ENCODE results near the gene HEATR3.

HEATR3 gene

DNA sequence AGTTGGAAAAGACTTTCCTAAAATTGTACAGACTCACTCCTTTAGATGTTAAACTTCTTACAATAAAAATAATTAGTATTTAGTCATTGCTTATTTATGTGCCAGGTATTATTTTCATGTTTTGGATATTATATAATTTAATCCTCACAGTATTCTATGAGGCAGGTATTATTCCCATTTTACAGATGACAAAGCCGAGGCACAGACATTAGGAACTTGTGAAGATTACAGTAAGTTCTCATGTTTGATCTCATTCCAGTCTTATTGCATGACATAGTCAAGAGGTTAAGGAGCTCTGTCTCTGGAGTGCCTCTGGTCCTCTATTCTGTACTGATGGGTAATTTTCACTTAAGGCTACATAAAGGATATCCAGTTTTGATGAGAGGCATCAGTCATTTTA is 3.3 kb downstream of the HEATR3 start:
- Histone ChIP-seq H3K27ac (ENCODE audit: insufficient read depth, low read length, poor library complexity, severe bottlenecking) (no peak overlapping the region), H3K36me3 (ENCODE audit: control insufficient read depth, insufficient read depth, low read length) (peaks cover 17% of the 10 kb centered on the region)

DNA sequence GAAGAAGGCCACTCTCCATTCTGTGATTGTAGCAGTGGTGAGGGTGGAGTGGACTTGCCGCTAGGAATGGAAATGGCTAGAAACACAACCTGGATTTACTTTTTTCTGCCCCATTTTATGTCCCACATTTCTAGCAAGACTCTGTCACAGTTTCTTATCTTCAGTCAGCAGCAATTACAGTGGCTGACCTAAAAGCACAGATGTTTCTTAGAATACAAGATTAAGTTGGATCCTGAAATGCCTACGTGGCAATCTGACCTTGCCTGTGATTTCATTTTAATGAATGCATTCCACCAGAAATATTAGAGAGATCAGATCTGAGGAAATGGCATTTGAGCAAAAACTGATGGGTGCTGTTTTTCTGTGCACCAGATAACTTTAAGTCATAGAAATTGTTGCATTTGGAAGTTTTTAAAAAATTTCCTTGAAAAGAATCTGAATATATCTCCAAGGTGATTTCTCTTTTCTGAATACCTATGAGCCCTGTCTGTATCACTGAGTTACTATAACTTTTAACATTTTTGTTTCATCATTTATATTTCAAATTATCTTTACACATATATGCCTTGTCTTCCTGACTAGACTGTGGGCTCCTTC is 5.4 kb downstream of the HEATR3 start:
- no peak for DNase-seq
- Histone ChIP-seq H3K27ac (ENCODE audit: insufficient read depth, low read length, poor library complexity, severe bottlenecking) (no peak overlapping the region), H3K27me3 (replicated peaks; ENCODE audit: control insufficient read depth, insufficient read depth, low read length, poor library complexity, severe bottlenecking) (no peaks in the 10 kb centered on the region), H3K36me3 (ENCODE audit: control insufficient read depth, insufficient read depth, low read length) (peaks cover 22% of the 10 kb centered on the region), H3K4me3 (ENCODE audit: insufficient read depth, low read depth, low read length, poor library complexity, severe bottlenecking) (no peak overlapping the region), H3K9me3 (ENCODE audit: control insufficient read depth, low read length) (no peaks in the 10 kb centered on the region), H3K4me1 (ENCODE audit: control insufficient read depth, insufficient read depth, low read length, poor library complexity, severe bottlenecking) (peaks cover 13% of the 10 kb centered on the region)

More for the DNA sequence above, 3.3 kb downstream of the HEATR3 start:
- Histone ChIP-seq H3K9me3 (ENCODE audit: control insufficient read depth, low read length) (no peaks in the 10 kb centered on the region), H3K27me3 (replicated peaks; ENCODE audit: control insufficient read depth, insufficient read depth, low read length, poor library complexity, severe bottlenecking) (no peaks in the 10 kb centered on the region), H3K4me1 (ENCODE audit: control insufficient read depth, insufficient read depth, low read length, poor library complexity, severe bottlenecking) (peaks cover 13% of the 10 kb centered on the region), H3K4me3 (ENCODE audit: insufficient read depth, low read depth, low read length, poor library complexity, severe bottlenecking) (no peak overlapping the region)
- no peak for DNase-seq

DNA sequence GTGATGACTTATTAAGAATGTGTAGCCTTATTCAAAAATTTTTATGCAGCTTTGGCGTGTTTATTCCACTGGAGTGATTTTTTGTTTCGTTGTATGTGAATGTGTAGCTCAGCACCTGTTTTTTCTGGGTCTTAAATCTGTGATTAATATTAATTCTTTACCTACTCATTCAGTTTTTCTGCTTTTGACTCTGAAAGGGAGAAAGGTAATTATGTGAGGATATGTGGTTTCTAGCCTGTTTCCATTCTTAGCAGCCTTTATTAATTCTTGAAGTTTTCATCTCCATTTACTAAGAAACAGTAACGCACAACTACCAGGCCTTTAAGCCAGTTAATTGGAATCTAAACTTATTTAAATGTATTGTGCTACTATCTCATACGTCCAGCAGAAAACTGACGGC is 7.0 kb downstream of the HEATR3 start:
- Histone ChIP-seq H3K9me3 (ENCODE audit: control insufficient read depth, low read length) (no peaks in the 10 kb centered on the region), H3K4me3 (ENCODE audit: insufficient read depth, low read depth, low read length, poor library complexity, severe bottlenecking) (no peak overlapping the region), H3K27me3 (replicated peaks; ENCODE audit: control insufficient read depth, insufficient read depth, low read length, poor library complexity, severe bottlenecking) (no peaks in the 10 kb centered on the region), H3K36me3 (ENCODE audit: control insufficient read depth, insufficient read depth, low read length) (peaks cover 25% of the 10 kb centered on the region), H3K4me1 (ENCODE audit: control insufficient read depth, insufficient read depth, low read length, poor library complexity, severe bottlenecking) (peaks cover under 1% of the 10 kb centered on the region), H3K27ac (ENCODE audit: insufficient read depth, low read length, poor library complexity, severe bottlenecking) (no peak overlapping the region)
- no peak for DNase-seq

DNA sequence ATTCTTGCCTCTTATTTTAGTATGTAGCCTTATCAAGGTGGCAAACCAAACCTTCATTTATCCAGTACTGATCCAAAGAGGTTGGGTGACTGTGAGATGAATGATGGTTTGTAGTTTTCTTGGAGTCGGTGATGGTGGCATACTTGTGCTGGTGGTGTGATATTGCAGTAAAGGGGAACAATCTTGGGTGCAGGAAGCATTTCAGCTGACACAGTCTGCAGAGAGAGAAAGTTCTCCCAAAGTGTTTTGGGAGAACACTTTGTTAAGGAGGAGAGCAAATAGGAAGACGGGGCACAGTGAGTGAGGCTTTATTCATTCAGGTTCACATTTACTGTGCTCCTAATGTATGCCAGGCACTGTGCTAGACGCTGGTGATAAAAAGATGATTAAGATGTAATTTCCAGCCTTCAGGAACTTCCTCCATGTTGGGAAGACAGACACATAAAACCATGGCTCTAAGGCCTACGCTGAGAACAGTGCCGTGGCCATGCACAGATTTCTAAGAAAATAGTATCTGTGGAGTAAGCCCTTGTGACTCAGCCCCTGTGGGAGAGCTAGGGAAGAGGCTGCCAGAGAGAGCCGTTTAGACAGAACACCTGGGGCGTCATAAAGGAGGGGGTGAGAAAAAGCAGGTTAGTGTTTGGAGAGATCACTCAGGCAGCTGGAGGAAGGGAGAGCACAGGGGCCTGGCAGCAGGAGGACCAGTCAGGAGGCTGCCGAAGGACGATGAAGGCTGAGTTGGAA is 13.8 kb downstream of the HEATR3 start:
- H3K4me3 ChIP-seq (ENCODE audit: insufficient read depth, low read depth, low read length, poor library complexity, severe bottlenecking), result no peak overlapping the region
- no peaks in the 10 kb centered on the region for H3K9me3 ChIP-seq (ENCODE audit: control insufficient read depth, low read length)
- H3K27ac ChIP-seq (ENCODE audit: insufficient read depth, low read length, poor library complexity, severe bottlenecking), result no peak overlapping the region
- H3K27me3 ChIP-seq (replicated peaks; ENCODE audit: control insufficient read depth, insufficient read depth, low read length, poor library complexity, severe bottlenecking), result no peaks in the 10 kb centered on the region
- H3K4me1 ChIP-seq (ENCODE audit: control insufficient read depth, insufficient read depth, low read length, poor library complexity, severe bottlenecking), result no peaks in the 10 kb centered on the region
- no peak for DNase-seq
- peaks cover 35% of the 10 kb centered on the region for H3K36me3 ChIP-seq (ENCODE audit: control insufficient read depth, insufficient read depth, low read length)

DNA sequence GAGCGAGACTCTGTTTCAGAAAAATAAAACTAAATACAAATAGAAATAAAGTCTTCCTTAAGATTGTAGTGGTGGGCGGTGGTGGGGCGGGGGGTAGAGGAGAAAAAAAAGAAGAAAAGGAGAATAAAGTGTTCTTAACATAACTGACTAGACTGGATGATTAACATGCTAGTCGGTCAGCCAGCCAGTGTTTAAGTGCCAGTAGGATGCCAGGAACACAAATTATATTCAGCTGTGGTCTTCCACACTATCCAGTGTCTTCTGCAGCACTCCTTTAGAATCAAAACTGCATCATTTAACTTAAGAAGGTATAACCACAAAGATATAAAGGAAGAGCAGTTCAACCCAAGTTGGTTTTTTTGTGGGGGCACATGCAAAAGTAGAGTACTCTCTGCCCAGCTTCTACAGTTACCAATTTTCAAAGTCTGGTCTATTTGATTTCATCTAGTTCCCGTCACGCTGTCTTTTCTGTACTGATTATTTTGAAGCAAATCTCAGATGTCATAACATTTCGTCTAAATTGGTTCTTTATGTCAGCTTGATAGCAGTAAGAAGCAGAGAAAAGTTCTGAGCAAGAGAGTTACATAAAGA is 15.8 kb downstream of the HEATR3 start:
- H3K4me1 ChIP-seq (ENCODE audit: control insufficient read depth, insufficient read depth, low read length, poor library complexity, severe bottlenecking), result no peaks in the 10 kb centered on the region
- H3K36me3 ChIP-seq (ENCODE audit: control insufficient read depth, insufficient read depth, low read length), result peaks cover 47% of the 10 kb centered on the region
- no peaks in the 10 kb centered on the region for H3K9me3 ChIP-seq (ENCODE audit: control insufficient read depth, low read length)
- DNase-seq, result no peak
- H3K4me3 ChIP-seq (ENCODE audit: insufficient read depth, low read depth, low read length, poor library complexity, severe bottlenecking), result no peak overlapping the region
- no peaks in the 10 kb centered on the region for H3K27me3 ChIP-seq (replicated peaks; ENCODE audit: control insufficient read depth, insufficient read depth, low read length, poor library complexity, severe bottlenecking)
- no peak overlapping the region for H3K27ac ChIP-seq (ENCODE audit: insufficient read depth, low read length, poor library complexity, severe bottlenecking)

DNA sequence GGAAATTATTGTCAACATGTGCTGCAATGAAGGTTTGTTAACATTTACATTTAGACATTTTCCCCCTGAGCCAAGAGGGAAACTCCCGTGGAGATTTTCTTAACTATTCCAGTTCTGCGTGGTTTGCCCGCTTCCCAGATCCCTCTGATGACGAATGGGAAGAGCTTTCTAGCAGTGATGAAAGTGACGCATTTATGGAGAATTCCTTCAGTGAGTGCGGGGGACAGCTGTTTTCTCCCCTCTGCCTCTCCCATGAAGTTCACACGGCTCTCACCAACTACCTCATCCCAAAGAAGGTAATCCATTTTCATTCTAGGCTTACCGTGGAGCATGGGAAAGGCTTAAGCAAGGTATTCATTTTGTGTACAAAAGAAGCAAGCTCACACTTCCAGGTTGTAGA is 18.2 kb downstream of the HEATR3 start:
- H3K27ac ChIP-seq (ENCODE audit: insufficient read depth, low read length, poor library complexity, severe bottlenecking), result no peak overlapping the region
- no peaks in the 10 kb centered on the region for H3K27me3 ChIP-seq (replicated peaks; ENCODE audit: control insufficient read depth, insufficient read depth, low read length, poor library complexity, severe bottlenecking)
- no peaks in the 10 kb centered on the region for H3K9me3 ChIP-seq (ENCODE audit: control insufficient read depth, low read length)
- no peak for DNase-seq
- H3K4me3 ChIP-seq (ENCODE audit: insufficient read depth, low read depth, low read length, poor library complexity, severe bottlenecking), result no peak overlapping the region
- H3K36me3 ChIP-seq (ENCODE audit: control insufficient read depth, insufficient read depth, low read length), result peaks cover 56% of the 10 kb centered on the region
- no peaks in the 10 kb centered on the region for H3K4me1 ChIP-seq (ENCODE audit: control insufficient read depth, insufficient read depth, low read length, poor library complexity, severe bottlenecking)

DNA sequence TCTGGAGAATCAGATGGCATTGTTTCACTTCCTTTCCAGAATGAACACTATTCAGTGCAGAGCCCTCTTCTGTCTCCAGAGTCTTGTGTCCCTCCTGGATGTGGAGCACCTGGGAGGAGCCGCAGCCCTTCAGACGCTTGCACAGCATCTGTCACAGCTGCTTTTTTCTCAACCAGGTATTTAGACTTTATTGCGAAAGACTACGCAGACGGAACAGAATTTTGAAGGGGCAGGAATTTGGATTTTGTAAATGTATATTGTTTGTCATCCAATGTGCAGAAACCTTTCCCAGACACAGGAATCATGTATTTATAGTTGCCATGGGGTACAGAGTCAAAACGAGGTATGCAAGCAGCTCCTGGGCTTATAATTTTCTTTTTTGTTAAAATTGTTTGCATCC is 20.4 kb downstream of the HEATR3 start:
- no peak for DNase-seq
- H3K36me3 ChIP-seq (ENCODE audit: control insufficient read depth, insufficient read depth, low read length), result peaks cover 52% of the 10 kb centered on the region
- H3K4me1 ChIP-seq (ENCODE audit: control insufficient read depth, insufficient read depth, low read length, poor library complexity, severe bottlenecking), result no peaks in the 10 kb centered on the region
- H3K27me3 ChIP-seq (replicated peaks; ENCODE audit: control insufficient read depth, insufficient read depth, low read length, poor library complexity, severe bottlenecking), result no peaks in the 10 kb centered on the region
- no peak overlapping the region for H3K27ac ChIP-seq (ENCODE audit: insufficient read depth, low read length, poor library complexity, severe bottlenecking)
- no peaks in the 10 kb centered on the region for H3K9me3 ChIP-seq (ENCODE audit: control insufficient read depth, low read length)
- no peak overlapping the region for H3K4me3 ChIP-seq (ENCODE audit: insufficient read depth, low read depth, low read length, poor library complexity, severe bottlenecking)

DNA sequence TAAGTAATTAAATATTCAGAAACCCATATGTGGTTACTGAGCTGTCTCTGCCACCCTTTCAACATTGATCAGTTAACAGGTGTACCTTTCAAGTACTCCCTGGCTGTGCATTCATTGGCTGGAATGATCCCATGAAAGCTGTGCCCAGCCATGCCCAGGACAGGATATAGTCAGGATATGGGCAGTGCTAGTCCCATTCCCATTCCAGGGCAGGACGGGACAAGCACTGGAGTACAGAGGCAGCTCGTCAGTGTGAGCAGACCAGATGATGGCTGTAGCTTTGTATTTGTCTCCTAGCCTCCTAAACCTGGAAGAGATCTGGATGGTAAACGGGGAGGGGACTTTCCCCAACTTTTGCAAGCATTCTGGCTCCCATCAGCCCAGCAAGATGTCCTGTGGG is 22.5 kb downstream of the HEATR3 start:
- Histone ChIP-seq H3K36me3 (ENCODE audit: control insufficient read depth, insufficient read depth, low read length) (peaks cover 50% of the 10 kb centered on the region), H3K4me1 (ENCODE audit: control insufficient read depth, insufficient read depth, low read length, poor library complexity, severe bottlenecking) (no peaks in the 10 kb centered on the region), H3K27me3 (replicated peaks; ENCODE audit: control insufficient read depth, insufficient read depth, low read length, poor library complexity, severe bottlenecking) (no peaks in the 10 kb centered on the region), H3K27ac (ENCODE audit: insufficient read depth, low read length, poor library complexity, severe bottlenecking) (no peak overlapping the region), H3K4me3 (ENCODE audit: insufficient read depth, low read depth, low read length, poor library complexity, severe bottlenecking) (no peak overlapping the region), H3K9me3 (ENCODE audit: control insufficient read depth, low read length) (no peaks in the 10 kb centered on the region)
- DNase-seq, result no peak

DNA sequence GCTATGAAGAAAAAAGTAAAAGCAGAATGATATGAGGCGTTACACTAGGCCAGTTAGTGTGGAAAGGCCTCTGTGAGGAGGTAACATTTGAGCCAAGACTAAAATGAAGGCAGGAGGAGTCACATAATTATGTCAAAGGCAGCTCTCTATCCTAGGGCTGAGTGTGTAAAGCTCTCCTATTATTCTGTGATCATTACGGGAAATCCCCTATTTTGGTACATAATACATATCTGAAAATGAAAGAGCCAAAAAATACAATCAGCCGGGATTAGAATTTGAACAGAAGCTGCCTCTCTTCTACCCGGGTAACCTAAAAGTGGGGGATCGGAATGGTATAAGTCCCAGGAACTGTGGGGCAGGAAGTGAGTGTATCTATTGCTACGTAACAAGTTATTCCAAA is 27.1 kb downstream of the HEATR3 start:
- Histone ChIP-seq H3K27ac (ENCODE audit: insufficient read depth, low read length, poor library complexity, severe bottlenecking) (no peak overlapping the region), H3K27me3 (replicated peaks; ENCODE audit: control insufficient read depth, insufficient read depth, low read length, poor library complexity, severe bottlenecking) (no peaks in the 10 kb centered on the region), H3K4me1 (ENCODE audit: control insufficient read depth, insufficient read depth, low read length, poor library complexity, severe bottlenecking) (no peaks in the 10 kb centered on the region), H3K36me3 (ENCODE audit: control insufficient read depth, insufficient read depth, low read length) (peaks cover 19% of the 10 kb centered on the region), H3K4me3 (ENCODE audit: insufficient read depth, low read depth, low read length, poor library complexity, severe bottlenecking) (no peak overlapping the region), H3K9me3 (ENCODE audit: control insufficient read depth, low read length) (no peaks in the 10 kb centered on the region)
- DNase-seq, result no peak

Data from effector memory CD4-positive, alpha-beta T cell (primary cell).